GM19468 (cell line): ENCODE data around the gene BTNL9.
"Not testable (repeated sequence)": the region's sequence is repeated elsewhere in the genome, so short reads cannot be mapped to it uniquely, and the experiment has no call there.

Experiments used
- ATAC-seq: cut with Tn5 transposase; IDR thresholded peaks from one replicate; pipeline ENCODE4 v1.9.1; 2021; ENCODE audit warnings: mild to moderate bottlenecking, moderate library complexity, moderate number of reproducible peaks; ENCODE audit not compliant: unreplicated experiment; ENCODE audit errors: extremely low read depth

BTNL9 gene

GRCh38 chr5:181042036-181042713 lies 2.1 kb downstream of the BTNL9 start:
- no peak for ATAC-seq

- no peak for ATAC-seq
These were observed 2.7 kb downstream of the BTNL9 start for GRCh38 chr5:181042722-181043121.

GRCh38 chr5:181043285-181044092 lies 3.4 kb downstream of the BTNL9 start:
- no peak for ATAC-seq

DNA sequence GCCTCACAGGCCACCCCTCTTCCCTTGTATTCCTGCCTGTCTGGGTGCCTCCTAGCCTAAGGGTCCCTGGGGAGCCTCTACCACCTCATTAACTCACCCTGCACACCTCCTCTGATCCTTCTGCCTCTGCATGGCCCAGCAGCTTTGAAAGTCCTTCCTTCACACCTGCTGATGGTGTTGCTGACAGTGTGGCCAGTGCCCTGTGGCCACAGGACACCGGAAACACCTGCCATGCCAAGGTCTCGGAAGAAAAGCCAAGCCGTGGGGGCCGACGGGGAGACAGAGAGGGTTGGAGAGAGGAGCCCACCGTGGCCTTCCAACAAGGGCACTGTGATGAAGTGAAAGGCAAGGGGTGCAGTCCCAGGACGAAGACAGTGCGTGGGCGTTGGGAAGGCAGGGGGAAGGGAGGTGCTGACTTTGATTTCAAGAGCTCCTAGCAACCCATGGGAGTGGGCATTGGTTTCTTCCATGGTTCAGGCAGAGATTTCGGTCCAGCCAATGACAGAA lies 4.1 kb downstream of the BTNL9 start:
- no peak for ATAC-seq

DNA sequence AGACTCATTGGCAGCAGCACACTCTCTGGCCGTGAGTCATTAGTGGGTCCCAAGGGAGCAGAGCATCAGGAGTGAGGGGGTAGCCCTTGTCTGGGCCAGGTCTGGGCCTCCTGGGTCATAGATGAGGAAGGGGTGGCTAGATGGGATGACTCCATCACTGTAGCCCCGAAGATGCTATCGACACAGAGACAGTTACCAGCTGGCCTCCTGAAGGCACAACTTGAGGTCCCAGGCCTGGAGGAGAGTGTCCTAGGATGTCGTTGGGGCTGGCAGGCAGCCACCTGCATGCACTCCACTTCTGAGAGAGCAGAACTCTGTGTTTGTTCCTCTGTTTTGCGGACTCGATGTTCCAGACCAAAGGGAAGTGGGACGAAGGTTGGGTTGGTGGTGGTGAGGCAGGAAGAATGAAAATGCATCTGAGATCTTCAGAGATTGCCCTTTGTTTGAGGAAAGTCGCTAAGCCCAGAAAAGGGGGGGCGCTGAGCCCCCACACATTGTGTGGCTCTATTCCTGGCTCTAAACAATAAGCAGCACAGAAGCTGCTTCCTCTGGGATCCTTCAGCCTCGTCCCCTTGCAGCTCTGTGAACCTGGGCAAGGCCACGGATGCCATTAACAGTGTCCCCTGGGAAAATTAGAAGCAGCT lies 4.7 kb downstream of the BTNL9 start:
- no peak for ATAC-seq

GRCh38 chr5:181045316-181045715 lies 5.2 kb downstream of the BTNL9 start:
- ATAC-seq: no peak

GRCh38 chr5:181045857-181046256 lies 5.8 kb downstream of the BTNL9 start:
- ATAC-seq: not testable (repeated sequence)

GRCh38 chr5:181047288-181047687 lies 7.2 kb downstream of the BTNL9 start:
- ATAC-seq: no peak

- no peak for ATAC-seq
These were observed 7.9 kb downstream of the BTNL9 start for GRCh38 chr5:181047921-181048320.

DNA sequence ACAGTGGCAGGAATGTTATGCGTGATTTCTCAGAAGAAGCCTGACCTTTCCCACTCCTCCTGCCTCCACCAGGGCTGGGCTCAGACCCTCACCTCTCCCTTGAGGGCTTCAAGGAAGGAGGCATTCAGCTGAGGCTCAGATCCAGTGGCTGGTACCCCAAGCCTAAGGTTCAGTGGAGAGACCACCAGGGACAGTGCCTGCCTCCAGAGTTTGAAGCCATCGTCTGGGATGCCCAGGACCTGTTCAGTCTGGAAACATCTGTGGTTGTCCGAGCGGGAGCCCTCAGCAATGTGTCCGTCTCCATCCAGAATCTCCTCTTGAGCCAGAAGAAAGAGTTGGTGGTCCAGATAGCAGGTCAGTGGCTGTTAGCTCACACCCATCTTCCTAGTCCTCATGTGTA lies 9.9 kb downstream of the BTNL9 start:
- ATAC-seq: no peak

DNA sequence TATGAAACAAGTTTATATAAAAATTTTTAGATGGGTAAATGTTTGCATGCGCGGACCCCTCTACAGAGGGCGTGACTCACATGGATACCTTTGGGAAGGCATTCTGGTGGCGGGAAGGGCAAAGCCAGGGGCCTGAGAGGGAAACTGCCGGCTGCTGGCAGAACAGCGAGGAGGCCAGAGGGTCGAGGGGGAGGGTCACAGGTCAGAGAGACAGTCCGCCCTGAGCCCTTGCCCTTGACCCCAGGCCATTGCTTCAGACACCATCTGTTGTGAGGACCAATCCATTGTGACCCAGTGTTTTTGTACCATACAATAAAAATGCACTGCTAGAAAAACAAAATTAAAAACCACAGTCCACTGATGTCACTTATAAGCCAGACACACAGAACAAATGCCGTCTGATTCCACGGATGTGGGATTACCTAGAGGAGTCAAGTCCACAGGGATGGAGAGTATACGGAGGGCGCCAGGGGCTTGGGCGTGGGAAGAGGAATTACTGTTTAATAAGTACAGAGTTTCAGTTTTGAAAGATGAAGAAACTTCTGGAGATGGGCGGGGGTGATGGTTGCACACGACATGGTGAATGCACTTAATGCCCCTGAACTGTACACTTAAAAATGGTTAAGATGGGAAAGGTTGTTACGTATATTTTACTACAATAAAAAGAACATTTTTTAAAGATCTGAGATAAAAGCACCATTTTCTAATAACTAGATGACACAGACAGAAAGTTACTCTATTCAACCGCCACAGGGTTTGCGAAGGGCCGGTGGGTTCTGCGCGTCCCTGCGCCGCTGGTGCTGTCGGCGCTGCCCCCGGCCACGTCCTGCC lies 12.0 kb downstream of the BTNL9 start:
- ATAC-seq: no peak

DNA sequence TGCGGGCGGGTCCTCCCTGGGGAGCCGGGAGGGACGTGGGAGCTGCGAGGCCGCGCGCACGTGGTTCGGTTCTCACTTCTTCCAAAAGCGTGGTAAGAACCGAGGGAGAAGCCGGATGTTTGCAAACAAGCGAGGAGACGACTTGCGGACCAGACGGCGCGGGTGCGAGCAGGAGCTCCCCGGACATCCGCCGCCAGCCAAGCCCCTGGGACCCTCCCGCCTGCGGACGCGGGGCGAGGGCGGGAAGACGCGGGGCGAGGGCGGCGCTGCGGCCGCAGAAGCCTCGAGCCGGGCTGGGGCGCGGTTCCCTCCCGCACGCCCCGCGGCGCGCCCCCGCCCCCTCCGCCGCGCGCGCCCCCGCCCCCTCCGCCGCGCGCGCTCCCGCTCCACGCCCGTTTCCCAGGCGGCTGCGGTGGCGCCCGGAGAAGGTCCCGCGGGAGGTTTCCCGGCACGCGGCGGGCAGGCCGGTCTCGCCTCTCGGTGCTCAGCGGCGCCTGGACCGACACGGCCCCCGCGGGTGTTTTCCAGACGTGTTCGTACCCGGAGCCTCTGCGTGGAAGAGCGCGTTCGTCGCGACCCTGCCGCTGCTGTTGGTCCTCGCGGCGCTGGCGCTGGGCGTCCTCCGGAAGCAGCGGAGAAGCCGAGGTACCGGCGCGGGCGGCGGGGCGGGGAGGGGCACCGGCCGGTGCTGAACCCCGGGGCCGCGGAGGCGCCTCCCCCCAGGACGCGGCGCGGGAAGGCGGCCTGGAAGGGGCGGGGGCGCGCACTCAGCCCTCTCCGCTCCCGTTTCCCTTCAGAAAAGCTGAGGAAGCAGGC lies 12.8 kb downstream of the BTNL9 start:
- ATAC-seq: no peak

- ATAC-seq: no peak
These were observed 13.5 kb downstream of the BTNL9 start for GRCh38 chr5:181053488-181054121.

GRCh38 chr5:181054138-181054537 lies 14.1 kb downstream of the BTNL9 start:
- ATAC-seq: no peak

GRCh38 chr5:181054871-181055459 lies 14.9 kb downstream of the BTNL9 start:
- ATAC-seq: no peak

GRCh38 chr5:181056431-181056830 lies 16.4 kb downstream of the BTNL9 start:
- ATAC-seq: no peak

- ATAC-seq: no peak
These were observed 18.3 kb downstream of the BTNL9 start for GRCh38 chr5:181058321-181058720.

DNA sequence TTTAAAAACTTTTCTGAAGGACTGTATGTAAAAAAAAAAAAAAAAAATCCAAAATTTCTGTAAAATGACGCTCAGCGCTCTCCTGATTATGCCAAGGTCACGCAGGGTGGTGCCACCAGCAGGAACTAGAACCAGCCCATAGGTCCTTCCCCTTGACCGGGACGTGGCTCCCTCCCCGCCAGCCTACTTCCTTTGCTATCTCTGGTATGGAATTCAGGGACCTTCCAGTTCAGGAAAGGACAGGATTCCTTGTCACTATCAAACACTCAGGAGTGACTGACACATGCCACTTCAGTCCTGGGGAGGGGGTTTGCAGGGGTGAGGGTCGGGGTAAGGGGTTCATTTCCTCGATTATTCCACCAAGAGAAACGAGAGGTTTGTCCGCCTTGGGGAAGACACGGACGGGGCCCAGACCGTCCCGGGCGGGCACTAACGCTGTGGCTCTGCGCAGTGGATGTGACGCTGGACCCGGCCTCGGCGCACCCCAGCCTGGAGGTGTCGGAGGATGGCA lies 18.8 kb downstream of the BTNL9 start:
- ATAC-seq: no peak
